ENCODE data around the gene KDM2A.

Gene KDM2A

GRCh38 chr11:67238894-67239782, 120.1 kb downstream of the KDM2A start:
- no peak for TF ChIP-seq CTCF (IDR thresholded peaks at IDR 0.05)

- no peak for TF ChIP-seq CTCF (IDR thresholded peaks at IDR 0.05)
Observed at GRCh38 chr11:67239783-67240575, 120.9 kb downstream of the KDM2A start.

- TF ChIP-seq CTCF (IDR thresholded peaks at IDR 0.05): no peak
Observed at GRCh38 chr11:67240576-67241389, 121.7 kb downstream of the KDM2A start.

- TF ChIP-seq CTCF (IDR thresholded peaks at IDR 0.05): no peak
Observed at GRCh38 chr11:67242548-67242947, 123.5 kb downstream of the KDM2A start.

- no peak for TF ChIP-seq CTCF (IDR thresholded peaks at IDR 0.05)
Observed at GRCh38 chr11:67243051-67243450, 124.0 kb downstream of the KDM2A start.

GRCh38 chr11:67245046-67245445, 126.0 kb downstream of the KDM2A start:
- no peak for TF ChIP-seq CTCF (IDR thresholded peaks at IDR 0.05)

GRCh38 chr11:67247946-67248550, 129.0 kb downstream of the KDM2A start:
- TF ChIP-seq CTCF (IDR thresholded peaks at IDR 0.05): no peak

Data from LNCAP (cell line).